WTC11 (cell line): ENCODE data around the gene CCDC182. TPM values are rescaled to one million over a fixed set of nuclear protein-coding genes. Genes with fewer than 3 reads are reported as not detected.

ENCODE experiments used
- ATAC-seq: fragments of 200-7000 bp; cut with Tn5 transposase; 2 replicates; pipeline ENCODE4 v1.10.0; 2021; ENCODE audit warnings: mild to moderate bottlenecking, moderate library complexity
- CTCF ChIA-PET: fragments of 300-600 bp; sonication (Branson Sonifier 250); formaldehyde crosslinking; loops from one replicate; lab custom pipeline; 2021; ENCODE audit warnings: antibody characterized with exemption; lab: Charles Lee
- POLR2A ChIA-PET: fragments of 350-600 bp; sonication (Branson Sonifier 250); formaldehyde crosslinking; loops from one replicate; lab custom pipeline; 2021; ENCODE audit warnings: antibody characterized with exemption; lab: Charles Lee
- DNase-seq: peaks from one replicate; pipeline ENCODE4 v3.0.0; 2021; ENCODE audit warnings: low spot score
- H3K27ac Mint-ChIP-seq: 2 replicates; pipeline ENCODE4 v1.8.0; 2021; ENCODE audit warnings: mixed read lengths
- H3K27me3 Mint-ChIP-seq: 2 replicates; pipeline ENCODE4 v1.8.0; 2021; ENCODE audit warnings: low read depth, mild to moderate bottlenecking, moderate library complexity, mixed read lengths
- H3K36me3 Mint-ChIP-seq: 2 replicates; pipeline ENCODE4 v1.8.0; 2021; ENCODE audit warnings: mixed read lengths
- H3K4me1 Mint-ChIP-seq: 2 replicates; pipeline ENCODE4 v1.8.0; 2022; ENCODE audit warnings: mixed read lengths
- H3K4me3 Mint-ChIP-seq: 2 replicates; pipeline ENCODE4 v1.8.0; 2021; ENCODE audit warnings: mild to moderate bottlenecking, moderate library complexity, mixed read lengths
- H3K9me3 Mint-ChIP-seq: 2 replicates; pipeline ENCODE4 v1.8.0; 2021; ENCODE audit warnings: mixed read lengths
- CREB1 ChIP-seq: sonication (generic); formaldehyde crosslinking; IDR thresholded peaks from 2 replicates; pipeline ENCODE4 v1.8.0; 2023; ENCODE audit warnings: mild to moderate bottlenecking, missing genetic modification reagents
- CTCF ChIP-seq: fragments of 200-600 bp; IDR thresholded peaks from 2 replicates; pipeline ENCODE4 v1.8.0; 2022; ENCODE audit warnings: antibody characterized with exemption
- E2F1 ChIP-seq: sonication (generic); formaldehyde crosslinking; IDR thresholded peaks from 2 replicates; pipeline ENCODE4 v1.8.0; 2022; ENCODE audit warnings: mild to moderate bottlenecking, missing genetic modification reagents
- EMX1 ChIP-seq: fragments of 250-450 bp; sonication (Bioruptor Pico); IDR thresholded peaks from 2 replicates; pipeline ENCODE4 v1.8.0; 2021; ENCODE audit warnings: mild to moderate bottlenecking
- KAT7 ChIP-seq: sonication (generic); formaldehyde crosslinking; IDR thresholded peaks from 2 replicates; pipeline ENCODE4 v1.8.1; 2023; ENCODE audit warnings: missing genetic modification reagents, mild to moderate bottlenecking, borderline replicate concordance
- MAX ChIP-seq: sonication (generic); formaldehyde crosslinking; IDR thresholded peaks from 2 replicates; pipeline ENCODE4 v1.8.0; 2022; ENCODE audit warnings: mild to moderate bottlenecking, missing genetic modification reagents
- NR1H2 ChIP-seq: sonication (generic); formaldehyde crosslinking; IDR thresholded peaks from 2 replicates; pipeline ENCODE4 v1.9.0; 2021; ENCODE audit warnings: mild to moderate bottlenecking, moderate library complexity, missing genetic modification reagents
- NR2C2 ChIP-seq: sonication (generic); formaldehyde crosslinking; IDR thresholded peaks from 2 replicates; pipeline ENCODE4 v1.8.0; 2022; ENCODE audit warnings: mild to moderate bottlenecking, missing genetic modification reagents
- NR3C1 ChIP-seq: sonication (generic); formaldehyde crosslinking; conservative IDR thresholded peaks from 2 replicates; pipeline ENCODE4 v1.8.1; 2023; ENCODE audit warnings: low read depth, mild to moderate bottlenecking, missing genetic modification reagents
- PRDM15 ChIP-seq: sonication (generic); formaldehyde crosslinking; IDR thresholded peaks from 2 replicates; pipeline ENCODE4 v1.8.0; 2022; ENCODE audit warnings: missing genetic modification reagents
- PREB ChIP-seq: sonication (generic); formaldehyde crosslinking; IDR thresholded peaks from 2 replicates; pipeline ENCODE4 v1.8.1; 2022; ENCODE audit warnings: mild to moderate bottlenecking, missing genetic modification reagents, moderate library complexity, borderline replicate concordance
- RELA ChIP-seq: sonication (generic); formaldehyde crosslinking; IDR thresholded peaks from 2 replicates; pipeline ENCODE4 v1.8.1; 2022; ENCODE audit warnings: missing genetic modification reagents, mild to moderate bottlenecking, borderline replicate concordance
- SMAD4 ChIP-seq: sonication (generic); formaldehyde crosslinking; IDR thresholded peaks from 2 replicates; pipeline ENCODE4 v1.8.0; 2022; ENCODE audit warnings: mild to moderate bottlenecking, missing genetic modification reagents
- TP53 ChIP-seq: sonication (generic); formaldehyde crosslinking; IDR thresholded peaks from 2 replicates; pipeline ENCODE4 v1.8.1; 2023; ENCODE audit warnings: mild to moderate bottlenecking, missing genetic modification reagents
- ZBTB21 ChIP-seq: sonication (generic); formaldehyde crosslinking; IDR thresholded peaks from 2 replicates; pipeline ENCODE4 v1.8.1; 2023; ENCODE audit warnings: mild to moderate bottlenecking, missing genetic modification reagents, borderline replicate concordance
- ZMAT4 ChIP-seq: fragments of 250-450 bp; sonication (Bioruptor Pico); IDR thresholded peaks from 2 replicates; pipeline ENCODE4 v1.9.0; 2021; ENCODE audit warnings: mild to moderate bottlenecking
- ZNF281 ChIP-seq: sonication (generic); formaldehyde crosslinking; IDR thresholded peaks from 2 replicates; pipeline ENCODE4 v1.8.0; 2023; ENCODE audit warnings: mild to moderate bottlenecking, missing genetic modification reagents
- ZNF317 ChIP-seq: sonication (generic); formaldehyde crosslinking; IDR thresholded peaks from 2 replicates; pipeline ENCODE4 v1.8.1; 2023; ENCODE audit warnings: low read depth, mild to moderate bottlenecking, moderate library complexity, missing genetic modification reagents, borderline replicate concordance
- ZSCAN18 ChIP-seq: fragments of 250-450 bp; sonication (Bioruptor Pico); IDR thresholded peaks from 2 replicates; pipeline ENCODE4 v2.1.2; 2022; ENCODE audit warnings: mild to moderate bottlenecking, moderate library complexity
- total RNA-seq: library from RNA; stranded (reverse); gene quantifications from 3 replicates; pipeline ENCODE4 v1.2.3, GENCODE V29; 2021

The CCDC182 gene
- total RNA-seq, 1 experiment from 2014 or later: not detected

- peaks cover 23% of the 10 kb centered on the region for H3K9me3 Mint-ChIP-seq
- ATAC-seq (no peak), DNase-seq (no peak)
- ChIA-PET CTCF (interaction anchor here (1.2 kb wide), 2 partner anchors 10 to 26 kb away, joined by 3 to 4 read pairs; no protein-coding TSS in a partner anchor), POLR2A (no interaction called here)
- no peak overlapping the region for H3K4me3 Mint-ChIP-seq
- H3K27me3 Mint-ChIP-seq: no peaks in the 10 kb centered on the region; the same call in none of the 2 replicates
- TF ChIP-seq RELA (CRISPR knock-in tag) (no peak), ZMAT4 (CRISPR knock-in tag) (no peak), ZSCAN18 (no peak), CREB1 (no peak), NR2C2 (CRISPR knock-in tag) (no peak), SMAD4 (no peak), PREB (CRISPR knock-in tag) (no peak), E2F1 (CRISPR knock-in tag) (no peak), TP53 (no peak), ZNF281 (no peak), CTCF (no peak), KAT7 (CRISPR knock-in tag) (no peak), NR1H2 (CRISPR knock-in tag) (no peak), ZBTB21 (no peak), NR3C1 (no peak)
- peaks cover 3% of the 10 kb centered on the region; the same call in 1 of the 2 replicates for H3K36me3 Mint-ChIP-seq
- H3K27ac Mint-ChIP-seq: no peak overlapping the region
- peaks cover 3% of the 10 kb centered on the region; the same call in 1 of the 2 replicates for H3K4me1 Mint-ChIP-seq
Observed at GRCh38 chr17:57697891-57698711, 47.0 kb downstream of the CCDC182 start.

GRCh38 chr17:57697197-57697596 is 47.9 kb downstream of the CCDC182 start:
- DNase-seq (no peak), ATAC-seq (no peak)
- ChIA-PET POLR2A (no interaction called here), CTCF (interaction anchor here (1.2 kb wide), 1 partner anchor 25 kb away, joined by 3 read pairs; no protein-coding TSS in a partner anchor)
- H3K27ac Mint-ChIP-seq: no peak overlapping the region
- peaks cover 23% of the 10 kb centered on the region for H3K9me3 Mint-ChIP-seq
- H3K36me3 Mint-ChIP-seq: peaks cover 3% of the 10 kb centered on the region; the same call in 1 of the 2 replicates
- no peak overlapping the region for H3K4me3 Mint-ChIP-seq
- no peaks in the 10 kb centered on the region; the same call in none of the 2 replicates for H3K27me3 Mint-ChIP-seq
- peaks cover 11% of the 10 kb centered on the region for H3K4me1 Mint-ChIP-seq
- TF ChIP-seq ZNF317 (CRISPR knock-in tag) (no peak), KAT7 (CRISPR knock-in tag) (no peak), EMX1 (CRISPR knock-in tag) (no peak), MAX (CRISPR knock-in tag) (no peak), PRDM15 (no peak)
